Tibial artery (tissue), 4 donors: ENCODE measurements around the gene PCDHB2.
A peak's percentile ranks its signal among the peaks of the same experiment; 100 is the strongest.
"Not testable (repeated sequence)": the region's sequence is repeated elsewhere in the genome, so short reads cannot be mapped to it uniquely, and the experiment has no call there.

Experiments used
- DNase-seq, 2 donors: peaks; one replicate each; pipeline ENCODE4 v3.0.0-alpha.2; 2019
- H3K27ac ChIP-seq, 2 donors: fragments of 200-600 bp; sonication (generic) in 1 of 2; 1 replicate in 1 of 2; 2 replicates in 1 of 2; pipeline ENCODE4 v1.5.1; 2018 to 2019; ENCODE audit warnings: mild to moderate bottlenecking in 1 of 2
- H3K27me3 ChIP-seq, 2 donors: fragments of 200-600 bp; sonication (generic) in 1 of 2; one replicate each; pipeline versions ENCODE4 v1.5.1 to v1.6.0; 2016 to 2019
- H3K36me3 ChIP-seq, 3 donors: fragments of 200-600 bp; sonication (generic) in 2 of 3; one replicate each; pipeline ENCODE4 v1.5.1; 2016 to 2019; ENCODE audit warnings: mild to moderate bottlenecking in 2 of 3
- H3K4me1 ChIP-seq, 4 donors: fragments of 200-600 bp; sonication (generic) in 2 of 4; 1 replicate in 3 of 4; 2 replicates in 1 of 4; pipeline ENCODE4 v1.5.1; 2016 to 2019
- H3K4me3 ChIP-seq, 2 donors: fragments of 200-600 bp; sonication (generic) in 1 of 2; 1 replicate in 1 of 2; 2 replicates in 1 of 2; pipeline ENCODE4 v1.5.1; 2018 to 2019; ENCODE audit warnings: mild to moderate bottlenecking in 2 of 2
- H3K9me3 ChIP-seq, 3 donors: fragments of 200-600 bp; sonication (generic) in 1 of 3; one replicate each; pipeline ENCODE4 v1.5.1; 2016 to 2019
- CTCF ChIP-seq, 2 experiments: fragments of 200-600 bp in 1 of 2; fragments of 450-650 bp in 1 of 2; IDR thresholded peaks; one replicate each; pipeline ENCODE4 v1.5.1; 2017 to 2019; ENCODE audit warnings: antibody characterized with exemption in 2 of 2, mild to moderate bottlenecking in 1 of 2, moderate library complexity in 1 of 2
- intact Hi-C: fragments of 100-400 bp; cut with DNase I; formaldehyde crosslinking; loops from one replicate; pipeline ENCODE4 v1.15.0; 2023; ENCODE audit warnings: low total_unique reads

The PCDHB2 gene

GRCh38 chr5:141135030-141135717 is 40.8 kb downstream of the PCDHB2 start, which contains the start of gene PCDHB5:
PCDHB5 (plus strand) TSS chr5:141135206; CDS start chr5:141135435, 229 bp downstream.
- peaks cover 5 to 78% (median 64%) of the 10 kb centered on the region in 3 donors for H3K9me3 ChIP-seq
- peak in 1 of 2 experiments; percentile 20 for TF ChIP-seq CTCF (IDR thresholded peaks at IDR 0.05)
- H3K27ac ChIP-seq: no peak within 1 kb of the TSS
- no peaks in the 10 kb centered on the region for H3K4me1 ChIP-seq
- peak within 1 kb of the TSS; percentile 34 to 45 for H3K4me3 ChIP-seq
- peaks cover 0 to 10% (median 1%) of the 10 kb centered on the region in 3 donors for H3K36me3 ChIP-seq
- no peaks in the 10 kb centered on the region for H3K27me3 ChIP-seq
- intact Hi-C loops: no loop called here
- no peak for DNase-seq

GRCh38 chr5:141135718-141136266 is 41.4 kb downstream of the PCDHB2 start:
- no peak for DNase-seq
- H3K4me3 ChIP-seq: peak overlapping the region; percentile 34 to 45
- intact Hi-C loops: no loop called here
- H3K36me3 ChIP-seq: peaks cover 0 to 10% (median 7%) of the 10 kb centered on the region in 3 donors
- H3K4me1 ChIP-seq: no peaks in the 10 kb centered on the region
- no peaks in the 10 kb centered on the region for H3K27me3 ChIP-seq
- no peak for TF ChIP-seq CTCF (IDR thresholded peaks at IDR 0.05)
- H3K27ac ChIP-seq: no peak overlapping the region
- H3K9me3 ChIP-seq: peaks cover 5 to 75% (median 64%) of the 10 kb centered on the region in 3 donors

- H3K4me3 ChIP-seq, H3K4me1 ChIP-seq, DNase-seq, H3K36me3 ChIP-seq, H3K27me3 ChIP-seq, H3K27ac ChIP-seq, intact Hi-C loops: not testable (repeated sequence)
- H3K9me3 ChIP-seq: peaks cover 5 to 77% (median 64%) of the 10 kb centered on the region in 3 donors
Measured at GRCh38 chr5:141137346-141137745, 42.9 kb downstream of the PCDHB2 start.
